Measurements from ENCODE around the gene MRPL20. TPM values are rescaled to one million over a fixed set of nuclear protein-coding genes. Genes with fewer than 3 reads are reported as not detected.

MRPL20 gene
- total RNA-seq, 4 donors from 2014 or later = 34.3 to 114 (median 65.1) TPM

GRCh38 chr1:1357871-1358432 lies 49.1 kb downstream of the MRPL20 start:
- intact Hi-C loops (cut with DNase I; ENCODE audit: low total_unique reads) = loop anchor here (10.0 kb wide), 1 partner anchor 53 kb away; the partner anchor contains the start of genes ACAP3 and PUSL1
- no peak for DNase-seq
- H3K4me1 ChIP-seq = peaks cover 5 to 24% of the 10 kb centered on the region in 2 donors
- no peaks in the 10 kb centered on the region for H3K36me3 ChIP-seq
- peak overlapping the region; percentile 96 for H3K27ac ChIP-seq
- H3K4me3 ChIP-seq = peak overlapping the region; percentile 68 to 70
- no peaks in the 10 kb centered on the region for H3K27me3 ChIP-seq
- TF ChIP-seq CTCF (IDR thresholded peaks at IDR 0.05) = no peak
- no peak for TF ChIP-seq POLR2A (IDR thresholded peaks at IDR 0.05)
- H3K9me3 ChIP-seq = no peaks in the 10 kb centered on the region

- DNase-seq = no peak
- intact Hi-C loops (cut with DNase I; ENCODE audit: low total_unique reads) = loop anchor here (10.0 kb wide), 1 partner anchor 52 kb away; the partner anchor contains the start of genes ACAP3 and PUSL1
- H3K27me3 ChIP-seq = no peaks in the 10 kb centered on the region
- H3K4me1 ChIP-seq = peaks cover 5 to 24% of the 10 kb centered on the region in 2 donors
- peak overlapping the region; percentile 96 for H3K27ac ChIP-seq
- H3K4me3 ChIP-seq = peak overlapping the region; percentile 68 to 70
- no peaks in the 10 kb centered on the region for H3K9me3 ChIP-seq
- TF ChIP-seq CTCF (IDR thresholded peaks at IDR 0.05) = no peak
- no peak for TF ChIP-seq POLR2A (IDR thresholded peaks at IDR 0.05)
- H3K36me3 ChIP-seq = no peaks in the 10 kb centered on the region
Measured at GRCh38 chr1:1356796-1357401, 50.2 kb downstream of the MRPL20 start.

- intact Hi-C loops (cut with DNase I; ENCODE audit: low total_unique reads) = loop anchor here (10.0 kb wide), 1 partner anchor 51 kb away; the partner anchor contains the start of genes ACAP3 and PUSL1
- H3K36me3 ChIP-seq = no peaks in the 10 kb centered on the region
- no peak for DNase-seq
- peak overlapping the region; percentile 96 for H3K27ac ChIP-seq
- H3K4me3 ChIP-seq = peak overlapping the region; percentile 68 to 70
- no peak for TF ChIP-seq CTCF (IDR thresholded peaks at IDR 0.05)
- no peak for TF ChIP-seq POLR2A (IDR thresholded peaks at IDR 0.05)
- H3K4me1 ChIP-seq = peaks cover 5 to 24% of the 10 kb centered on the region in 2 donors
- H3K27me3 ChIP-seq = no peaks in the 10 kb centered on the region
- H3K9me3 ChIP-seq = no peaks in the 10 kb centered on the region
Measured at GRCh38 chr1:1356166-1356795, 50.8 kb downstream of the MRPL20 start.

GRCh38 chr1:1355416-1355815 lies 51.7 kb downstream of the MRPL20 start:
- Histone ChIP-seq H3K4me3 (peak overlapping the region in 1 of 2 donors; percentile 35), H3K36me3 (no peaks in the 10 kb centered on the region), H3K27me3 (no peaks in the 10 kb centered on the region), H3K4me1 (peaks cover 5 to 24% of the 10 kb centered on the region in 2 donors), H3K9me3 (no peaks in the 10 kb centered on the region), H3K27ac (peak overlapping the region; percentile 96)
- no peak for TF ChIP-seq CTCF (IDR thresholded peaks at IDR 0.05)
- no peak for TF ChIP-seq POLR2A (IDR thresholded peaks at IDR 0.05)
- intact Hi-C loops (cut with DNase I; ENCODE audit: low total_unique reads) = loop anchor here (10.0 kb wide), 1 partner anchor 51 kb away; the partner anchor contains the start of genes ACAP3 and PUSL1
- DNase-seq = no peak
